RWPE2 (cell line): ENCODE data around the gene ANO2.

Experiments used
- ATAC-seq: fragments of 200-7000 bp; cut with Tn5 transposase; 3 replicates; pipeline ENCODE4 v1.9.1; 2021; ENCODE audit warnings: low read depth
- DNase-seq: peaks from one replicate; pipeline ENCODE4 v3.0.0-alpha.2; 2020; ENCODE audit warnings: low spot score
- H3K27ac ChIP-seq: fragments of 450-650 bp; 2 replicates; pipeline ENCODE4 v1.5.1; 2017; ENCODE audit warnings: mild to moderate bottlenecking; ENCODE audit not compliant: poor library complexity, severe bottlenecking
- H3K27me3 ChIP-seq: fragments of 250-450 bp; sonication (Bioruptor Pico); 2 replicates; pipeline ENCODE4 v1.5.1; 2021; ENCODE audit warnings: mild to moderate bottlenecking, moderate library complexity; ENCODE audit not compliant: insufficient read depth, poor library complexity, severe bottlenecking
- H3K36me3 ChIP-seq: fragments of 250-450 bp; sonication (Bioruptor Pico); 2 replicates; pipeline ENCODE4 v1.5.1; 2020; ENCODE audit warnings: low read depth, mild to moderate bottlenecking, moderate library complexity
- H3K4me1 ChIP-seq: fragments of 250-450 bp; sonication (Bioruptor Pico); 2 replicates; pipeline ENCODE4 v1.5.1; 2021; ENCODE audit warnings: mild to moderate bottlenecking, moderate library complexity; ENCODE audit not compliant: insufficient read depth, poor library complexity, severe bottlenecking
- H3K4me3 ChIP-seq: fragments of 250-450 bp; sonication (Bioruptor Pico); 2 replicates; pipeline ENCODE4 v1.5.1; 2021; ENCODE audit warnings: mild to moderate bottlenecking, moderate library complexity; ENCODE audit not compliant: severe bottlenecking
- H3K9me3 ChIP-seq: fragments of 250-450 bp; sonication (Bioruptor Pico); 2 replicates; pipeline ENCODE4 v1.5.1; 2021; ENCODE audit warnings: mild to moderate bottlenecking, moderate library complexity; ENCODE audit not compliant: severe bottlenecking
- CTCF ChIP-seq: fragments of 450-650 bp; IDR thresholded peaks from one replicate; pipeline ENCODE4 v1.5.1; 2017; ENCODE audit warnings: mild to moderate bottlenecking, moderate library complexity; ENCODE audit not compliant: poor library complexity, severe bottlenecking

ANO2 gene

GRCh38 chr12:5945071-5946008 lies at the start of gene ANO2:
Gene ANO2, minus strand, starts transcription at chr12:5945259. Its CDS starts 42 bp downstream, at chr12:5945217.
- DNase-seq (no peak), ATAC-seq (peak; percentile 64; the same call in 2 of the 3 replicates)
- H3K9me3 ChIP-seq = no peaks in the 10 kb centered on the region
- H3K4me1 ChIP-seq = no peaks in the 10 kb centered on the region
- TF ChIP-seq CTCF = no peak
- no peaks in the 10 kb centered on the region for H3K36me3 ChIP-seq
- H3K4me3 ChIP-seq = peak within 1 kb of the TSS; percentile 14
- H3K27ac ChIP-seq = no peak within 1 kb of the TSS
- H3K27me3 ChIP-seq = peaks cover 64% of the 10 kb centered on the region

- TF ChIP-seq CTCF = no peak
- DNase-seq (no peak), ATAC-seq (no peak)
- no peaks in the 10 kb centered on the region for H3K27me3 ChIP-seq
- no peak overlapping the region for H3K4me3 ChIP-seq
- no peaks in the 10 kb centered on the region for H3K36me3 ChIP-seq
- H3K4me1 ChIP-seq = no peaks in the 10 kb centered on the region
- no peak overlapping the region for H3K27ac ChIP-seq
- H3K9me3 ChIP-seq = no peaks in the 10 kb centered on the region
Observed at GRCh38 chr12:5989621-5990020, 44.6 kb upstream of the ANO2 start.

GRCh38 chr12:5988659-5989116 lies 43.6 kb upstream of the ANO2 start:
- H3K36me3 ChIP-seq = no peaks in the 10 kb centered on the region
- ATAC-seq = peak; percentile 98
- peak; percentile 98 for TF ChIP-seq CTCF
- H3K4me3 ChIP-seq = no peak overlapping the region
- no peaks in the 10 kb centered on the region for H3K9me3 ChIP-seq
- H3K4me1 ChIP-seq = no peaks in the 10 kb centered on the region
- no peak overlapping the region for H3K27ac ChIP-seq
- no peak for DNase-seq
- no peaks in the 10 kb centered on the region for H3K27me3 ChIP-seq

GRCh38 chr12:5988088-5988487 lies 43.0 kb upstream of the ANO2 start:
- DNase-seq (no peak), ATAC-seq (no peak)
- Histone ChIP-seq H3K27ac (no peak overlapping the region), H3K4me3 (no peak overlapping the region), H3K9me3 (no peaks in the 10 kb centered on the region), H3K4me1 (no peaks in the 10 kb centered on the region), H3K36me3 (no peaks in the 10 kb centered on the region), H3K27me3 (no peaks in the 10 kb centered on the region)
- TF ChIP-seq CTCF = no peak

- H3K27ac ChIP-seq = no peak overlapping the region
- no peak for DNase-seq
- no peak for TF ChIP-seq CTCF
- H3K27me3 ChIP-seq = no peaks in the 10 kb centered on the region
- no peaks in the 10 kb centered on the region for H3K9me3 ChIP-seq
- no peak overlapping the region for H3K4me3 ChIP-seq
- ATAC-seq = no peak
- no peaks in the 10 kb centered on the region for H3K36me3 ChIP-seq
- no peaks in the 10 kb centered on the region for H3K4me1 ChIP-seq
Observed at GRCh38 chr12:5987573-5987972, 42.5 kb upstream of the ANO2 start.
